Measurements from ENCODE around the gene FAM50A. TPM values are rescaled to one million over a fixed set of nuclear protein-coding genes. Genes with fewer than 3 reads are reported as not detected.
"Not testable (repeated sequence)": the region's sequence is repeated elsewhere in the genome, so short reads cannot be mapped to it uniquely, and the experiment has no call there.

Gene FAM50A
- total and polyA plus RNA-seq, 4 donors = 10.9 to 25.1 (median 14.0) TPM

GRCh38 chrX:154399527-154400368, 44.2 kb upstream of the FAM50A start:
- H3K36me3 ChIP-seq (ENCODE audit: control insufficient read depth in 4 of 4, insufficient read depth in 3 of 4, low read depth in 1 of 4, low read length in 3 of 4) = peaks cover 0 to 10% (median 7%) of the 10 kb centered on the region in 4 donors
- H3K27ac ChIP-seq (ENCODE audit: low read depth in 1 of 2, low read length in 2 of 2) = peak overlapping the region; percentile 80 to 98
- peak overlapping the region; percentile 71 to 94 (median 92) for H3K4me3 ChIP-seq (ENCODE audit: low read depth in 1 of 3, low read length in 3 of 3)
- TF ChIP-seq GABPA (IDR thresholded peaks at IDR 0.05 in 1 of 2, conservative IDR thresholded peaks at IDR 0.05 in 1 of 2) (no peak), FOXA1 (IDR thresholded peaks at IDR 0.05) (no peak), TAF1 (conservative IDR thresholded peaks at IDR 0.05) (no peak), HNF4G (IDR thresholded peaks at IDR 0.05) (no peak)
- TF ChIP-seq, protein P1, sequence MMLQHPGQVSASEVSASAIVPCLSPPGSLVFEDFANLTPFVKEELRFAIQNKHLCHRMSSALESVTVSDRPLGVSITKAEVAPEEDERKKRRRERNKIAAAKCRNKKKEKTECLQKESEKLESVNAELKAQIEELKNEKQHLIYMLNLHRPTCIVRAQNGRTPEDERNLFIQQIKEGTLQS (IDR thresholded peaks at IDR 0.05) = no peak
- TF ChIP-seq, protein P2, sequence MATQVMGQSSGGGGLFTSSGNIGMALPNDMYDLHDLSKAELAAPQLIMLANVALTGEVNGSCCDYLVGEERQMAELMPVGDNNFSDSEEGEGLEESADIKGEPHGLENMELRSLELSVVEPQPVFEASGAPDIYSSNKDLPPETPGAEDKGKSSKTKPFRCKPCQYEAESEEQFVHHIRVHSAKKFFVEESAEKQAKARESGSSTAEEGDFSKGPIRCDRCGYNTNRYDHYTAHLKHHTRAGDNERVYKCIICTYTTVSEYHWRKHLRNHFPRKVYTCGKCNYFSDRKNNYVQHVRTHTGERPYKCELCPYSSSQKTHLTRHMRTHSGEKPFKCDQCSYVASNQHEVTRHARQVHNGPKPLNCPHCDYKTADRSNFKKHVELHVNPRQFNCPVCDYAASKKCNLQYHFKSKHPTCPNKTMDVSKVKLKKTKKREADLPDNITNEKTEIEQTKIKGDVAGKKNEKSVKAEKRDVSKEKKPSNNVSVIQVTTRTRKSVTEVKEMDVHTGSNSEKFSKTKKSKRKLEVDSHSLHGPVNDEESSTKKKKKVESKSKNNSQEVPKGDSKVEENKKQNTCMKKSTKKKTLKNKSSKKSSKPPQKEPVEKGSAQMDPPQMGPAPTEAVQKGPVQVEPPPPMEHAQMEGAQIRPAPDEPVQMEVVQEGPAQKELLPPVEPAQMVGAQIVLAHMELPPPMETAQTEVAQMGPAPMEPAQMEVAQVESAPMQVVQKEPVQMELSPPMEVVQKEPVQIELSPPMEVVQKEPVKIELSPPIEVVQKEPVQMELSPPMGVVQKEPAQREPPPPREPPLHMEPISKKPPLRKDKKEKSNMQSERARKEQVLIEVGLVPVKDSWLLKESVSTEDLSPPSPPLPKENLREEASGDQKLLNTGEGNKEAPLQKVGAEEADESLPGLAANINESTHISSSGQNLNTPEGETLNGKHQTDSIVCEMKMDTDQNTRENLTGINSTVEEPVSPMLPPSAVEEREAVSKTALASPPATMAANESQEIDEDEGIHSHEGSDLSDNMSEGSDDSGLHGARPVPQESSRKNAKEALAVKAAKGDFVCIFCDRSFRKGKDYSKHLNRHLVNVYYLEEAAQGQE (IDR thresholded peaks at IDR 0.05) = no peak
- no peaks in the 10 kb centered on the region for H3K9me3 ChIP-seq (ENCODE audit: control insufficient read depth in 4 of 4, low read length in 3 of 4)
- no peak for DNase-seq (ENCODE audit: low spot score)
- peaks cover 1 to 36% (median 26%) of the 10 kb centered on the region in 4 donors for H3K4me1 ChIP-seq (ENCODE audit: control insufficient read depth in 4 of 4, insufficient read depth in 4 of 4, low read length in 3 of 4)
- peak overlapping the region; percentile 95 to 98 for H3K9ac ChIP-seq (ENCODE audit: low read depth in 1 of 2, low read length in 2 of 2)
- WGBS = 45% methylated on average over 14 of the region's 14 CpGs
- no peaks in the 10 kb centered on the region for H3K27me3 ChIP-seq (ENCODE audit: control insufficient read depth in 4 of 4, insufficient read depth in 4 of 4, low read length in 3 of 4)

- not testable (repeated sequence) for H3K9ac ChIP-seq (ENCODE audit: low read depth in 1 of 2, low read length in 2 of 2); H3K4me3 ChIP-seq (ENCODE audit: low read depth in 1 of 3, low read length in 3 of 3); DNase-seq (ENCODE audit: low spot score); H3K27me3 ChIP-seq (ENCODE audit: control insufficient read depth in 4 of 4, insufficient read depth in 4 of 4, low read length in 3 of 4); H3K9me3 ChIP-seq (ENCODE audit: control insufficient read depth in 4 of 4, low read length in 3 of 4); H3K27ac ChIP-seq (ENCODE audit: low read depth in 1 of 2, low read length in 2 of 2)
- WGBS = 68% methylated on average over 6 of the region's 6 CpGs
- peaks cover 1 to 36% (median 26%) of the 10 kb centered on the region in 4 donors for H3K4me1 ChIP-seq (ENCODE audit: control insufficient read depth in 4 of 4, insufficient read depth in 4 of 4, low read length in 3 of 4)
- H3K36me3 ChIP-seq (ENCODE audit: control insufficient read depth in 4 of 4, insufficient read depth in 3 of 4, low read depth in 1 of 4, low read length in 3 of 4) = peaks cover 0 to 10% (median 7%) of the 10 kb centered on the region in 4 donors
Measured at GRCh38 chrX:154400369-154400817, 43.5 kb upstream of the FAM50A start.

- no peaks in the 10 kb centered on the region for H3K27me3 ChIP-seq (ENCODE audit: control insufficient read depth in 4 of 4, insufficient read depth in 4 of 4, low read length in 3 of 4)
- DNase-seq (ENCODE audit: low spot score) = no peak
- no peak overlapping the region for H3K9ac ChIP-seq (ENCODE audit: low read depth in 1 of 2, low read length in 2 of 2)
- WGBS = 25% methylated on average over 6 of the region's 6 CpGs
- H3K27ac ChIP-seq (ENCODE audit: low read depth in 1 of 2, low read length in 2 of 2) = peak overlapping the region; percentile 47 to 67
- peak in 1 of 2 donors; percentile 21 for TF ChIP-seq JUND (IDR thresholded peaks at IDR 0.05)
- TF ChIP-seq, protein P2 (IDR thresholded peaks at IDR 0.05) = no peak
- TF ChIP-seq, protein P3, sequence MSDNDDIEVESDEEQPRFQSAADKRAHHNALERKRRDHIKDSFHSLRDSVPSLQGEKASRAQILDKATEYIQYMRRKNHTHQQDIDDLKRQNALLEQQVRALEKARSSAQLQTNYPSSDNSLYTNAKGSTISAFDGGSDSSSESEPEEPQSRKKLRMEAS (IDR thresholded peaks at IDR 0.05) = peak; percentile 29
- peak in 1 of 2 donors; percentile 64 for TF ChIP-seq RXRA (IDR thresholded peaks at IDR 0.05)
- peak; percentile 52 to 79 for TF ChIP-seq HNF4A (conservative IDR thresholded peaks at IDR 0.05)
- TF ChIP-seq, protein P1 (IDR thresholded peaks at IDR 0.05) = no peak
- TF ChIP-seq FOXA2 (IDR thresholded peaks at IDR 0.05) = no peak
- TF ChIP-seq SP1 (IDR thresholded peaks at IDR 0.05) = peak; percentile 13
- H3K4me1 ChIP-seq (ENCODE audit: control insufficient read depth in 4 of 4, insufficient read depth in 4 of 4, low read length in 3 of 4) = peaks cover 1 to 36% (median 26%) of the 10 kb centered on the region in 4 donors
- H3K9me3 ChIP-seq (ENCODE audit: control insufficient read depth in 4 of 4, low read length in 3 of 4) = no peaks in the 10 kb centered on the region
- H3K36me3 ChIP-seq (ENCODE audit: control insufficient read depth in 4 of 4, insufficient read depth in 3 of 4, low read depth in 1 of 4, low read length in 3 of 4) = peaks cover 0 to 10% (median 7%) of the 10 kb centered on the region in 4 donors
- H3K4me3 ChIP-seq (ENCODE audit: low read depth in 1 of 3, low read length in 3 of 3) = no peak overlapping the region
Measured at GRCh38 chrX:154401045-154401799, 42.7 kb upstream of the FAM50A start.

All from liver (tissue), 9 donors.